ENCODE measurements around the gene ZSCAN21. TPM values are rescaled to one million over a fixed set of nuclear protein-coding genes. Genes with fewer than 3 reads are reported as not detected.

ZSCAN21 gene
- total RNA-seq, 1 donor from 2014 or later = 18.5 TPM

GRCh38 chr7:100015232-100016214, 34.1 kb upstream of the ZSCAN21 start, which contains the start of gene ZKSCAN1:
ZKSCAN1 (plus strand) TSS chr7:100015596; CDS start chr7:100023507, 7,911 bp downstream.
- DNase-seq (ENCODE audit: low spot score) = peak; percentile 83
- Mint-ChIP-seq H3K27ac (ENCODE audit: unreplicated experiment) (peak within 1 kb of the TSS; percentile 98), H3K4me1 (ENCODE audit: unreplicated experiment) (peaks cover 17% of the 10 kb centered on the region), H3K4me3 (ENCODE audit: unreplicated experiment) (peak within 1 kb of the TSS; percentile 99), H3K36me3 (ENCODE audit: low read depth, unreplicated experiment) (peaks cover 14% of the 10 kb centered on the region), H3K9me3 (ENCODE audit: unreplicated experiment) (no peaks in the 10 kb centered on the region), H3K27me3 (ENCODE audit: unreplicated experiment) (peaks cover 12% of the 10 kb centered on the region)
- TF ChIP-seq CTCF (IDR thresholded peaks at IDR 0.05; ENCODE audit: unreplicated experiment) = no peak

- peak overlapping the region; percentile 98 for H3K27ac Mint-ChIP-seq (ENCODE audit: unreplicated experiment)
- H3K36me3 Mint-ChIP-seq (ENCODE audit: low read depth, unreplicated experiment) = peaks cover 14% of the 10 kb centered on the region
- no peak for TF ChIP-seq CTCF (IDR thresholded peaks at IDR 0.05; ENCODE audit: unreplicated experiment)
- peaks cover 17% of the 10 kb centered on the region for H3K4me1 Mint-ChIP-seq (ENCODE audit: unreplicated experiment)
- no peaks in the 10 kb centered on the region for H3K9me3 Mint-ChIP-seq (ENCODE audit: unreplicated experiment)
- no peak for DNase-seq (ENCODE audit: low spot score)
- peak overlapping the region; percentile 99 for H3K4me3 Mint-ChIP-seq (ENCODE audit: unreplicated experiment)
- H3K27me3 Mint-ChIP-seq (ENCODE audit: unreplicated experiment) = peaks cover 12% of the 10 kb centered on the region
Observed at GRCh38 chr7:100016215-100016901, 33.2 kb upstream of the ZSCAN21 start.

DNA sequence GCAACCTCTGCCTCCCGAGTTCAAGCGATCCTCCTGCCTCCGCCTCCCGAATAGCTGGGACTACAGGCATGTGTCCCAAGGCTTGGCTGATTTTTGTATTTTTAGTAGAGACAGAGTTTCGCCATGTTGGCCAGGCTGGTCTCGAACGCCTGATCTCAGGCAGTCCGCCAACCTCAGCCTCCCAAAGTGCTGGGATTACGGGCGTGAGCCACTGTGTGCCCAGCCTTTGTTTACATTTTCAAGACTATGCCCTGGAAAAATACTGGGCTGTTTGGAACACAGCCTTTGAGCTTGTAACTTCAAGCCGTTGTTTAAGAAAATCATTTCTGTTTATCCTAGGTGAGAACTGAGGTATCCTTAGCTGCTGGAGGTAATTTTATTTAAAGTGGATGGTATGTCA, 32.3 kb upstream of the ZSCAN21 start:
- TF ChIP-seq CTCF (IDR thresholded peaks at IDR 0.05; ENCODE audit: unreplicated experiment) = no peak
- Mint-ChIP-seq H3K36me3 (ENCODE audit: low read depth, unreplicated experiment) (peaks cover 16% of the 10 kb centered on the region), H3K4me3 (ENCODE audit: unreplicated experiment) (no peak overlapping the region), H3K27me3 (ENCODE audit: unreplicated experiment) (peaks cover 12% of the 10 kb centered on the region), H3K27ac (ENCODE audit: unreplicated experiment) (no peak overlapping the region), H3K4me1 (ENCODE audit: unreplicated experiment) (peaks cover 17% of the 10 kb centered on the region), H3K9me3 (ENCODE audit: unreplicated experiment) (no peaks in the 10 kb centered on the region)
- no peak for DNase-seq (ENCODE audit: low spot score)

DNA sequence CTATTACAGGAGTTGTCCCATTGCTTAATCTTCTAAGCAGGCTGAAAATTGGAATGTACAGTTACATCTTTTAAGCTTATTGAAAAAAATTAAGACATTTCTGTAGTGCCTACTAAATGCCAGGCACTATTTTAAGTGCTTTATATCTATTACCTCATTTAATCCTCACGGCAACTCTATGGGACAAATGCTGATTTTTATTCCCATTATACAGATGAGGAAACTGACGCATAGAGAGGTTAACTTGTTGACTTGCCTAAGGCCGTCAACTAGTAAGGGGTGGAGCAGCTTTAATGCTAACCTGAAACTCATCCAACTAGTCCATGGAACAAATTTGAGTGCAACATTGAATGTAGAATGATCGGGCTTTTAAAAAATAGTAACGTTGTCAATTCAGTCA, 31.7 kb upstream of the ZSCAN21 start:
- H3K9me3 Mint-ChIP-seq (ENCODE audit: unreplicated experiment) = no peaks in the 10 kb centered on the region
- H3K36me3 Mint-ChIP-seq (ENCODE audit: low read depth, unreplicated experiment) = peaks cover 21% of the 10 kb centered on the region
- H3K27me3 Mint-ChIP-seq (ENCODE audit: unreplicated experiment) = peaks cover 12% of the 10 kb centered on the region
- DNase-seq (ENCODE audit: low spot score) = no peak
- no peak for TF ChIP-seq CTCF (IDR thresholded peaks at IDR 0.05; ENCODE audit: unreplicated experiment)
- H3K27ac Mint-ChIP-seq (ENCODE audit: unreplicated experiment) = peak overlapping the region; percentile 54
- H3K4me1 Mint-ChIP-seq (ENCODE audit: unreplicated experiment) = peaks cover 17% of the 10 kb centered on the region
- peak overlapping the region; percentile 38 for H3K4me3 Mint-ChIP-seq (ENCODE audit: unreplicated experiment)

All from endothelial cell (in vitro differentiated cells).